ENCODE data around the gene AKAP12.
A peak's percentile ranks its signal among the peaks of the same experiment; 100 is the strongest.

The AKAP12 gene

DNA sequence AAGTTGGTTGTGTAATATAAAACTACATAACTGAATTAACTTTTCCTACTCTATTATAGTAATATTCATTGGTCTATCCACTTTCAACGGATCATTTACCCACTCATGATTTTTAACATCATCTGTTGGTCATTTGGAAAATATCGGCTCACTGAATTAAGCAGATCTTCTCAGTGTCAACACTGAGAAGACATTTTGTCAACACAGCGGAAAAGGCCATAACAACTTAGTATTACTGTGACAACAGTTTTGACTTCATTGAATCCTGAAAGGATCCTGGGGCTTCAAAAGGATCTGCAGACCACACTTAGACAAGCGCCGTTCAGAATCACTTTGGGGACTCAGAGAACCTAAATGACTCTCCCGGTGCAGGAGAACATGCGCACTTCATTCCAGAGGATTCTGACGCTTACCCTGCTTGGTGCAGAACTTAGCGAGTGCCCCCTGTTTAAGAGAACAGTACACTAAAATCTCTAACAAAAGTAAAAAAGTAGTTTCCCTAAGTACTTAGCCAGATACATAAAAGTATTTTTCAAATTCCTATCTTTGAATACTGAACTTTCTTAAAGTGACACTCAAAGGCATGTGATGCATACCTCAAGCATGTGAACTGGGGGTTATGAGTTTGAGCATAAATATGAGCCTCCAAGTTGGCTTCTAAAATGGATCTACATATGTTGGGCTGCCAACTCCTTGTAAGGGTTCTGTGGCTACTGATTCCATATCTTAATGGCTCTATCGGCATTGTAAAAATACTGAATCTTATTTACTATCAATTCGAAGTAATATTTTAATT, 147.6 kb downstream of the AKAP12 start:
- DNase-seq: no peak

DNA sequence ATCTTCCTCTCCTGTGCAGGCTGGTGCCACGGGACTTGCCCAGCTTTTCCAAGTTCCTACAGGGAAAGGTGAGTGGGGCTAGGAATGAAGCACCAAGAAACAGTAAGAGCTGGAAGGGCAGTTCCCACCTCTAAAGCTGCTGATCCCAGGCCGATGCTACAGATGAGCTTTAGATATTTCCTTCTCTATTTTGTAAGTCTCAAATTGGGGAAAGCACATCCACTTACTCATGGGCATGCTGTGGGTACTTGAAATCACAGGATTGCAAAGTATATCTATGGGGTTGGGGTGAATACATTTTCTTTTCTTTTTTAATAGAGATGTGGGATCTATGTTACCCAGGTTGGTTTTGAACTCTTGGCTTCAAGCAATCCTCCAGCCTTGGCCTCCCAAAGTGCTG, 148.5 kb downstream of the AKAP12 start:
- DNase-seq: no peak

DNA sequence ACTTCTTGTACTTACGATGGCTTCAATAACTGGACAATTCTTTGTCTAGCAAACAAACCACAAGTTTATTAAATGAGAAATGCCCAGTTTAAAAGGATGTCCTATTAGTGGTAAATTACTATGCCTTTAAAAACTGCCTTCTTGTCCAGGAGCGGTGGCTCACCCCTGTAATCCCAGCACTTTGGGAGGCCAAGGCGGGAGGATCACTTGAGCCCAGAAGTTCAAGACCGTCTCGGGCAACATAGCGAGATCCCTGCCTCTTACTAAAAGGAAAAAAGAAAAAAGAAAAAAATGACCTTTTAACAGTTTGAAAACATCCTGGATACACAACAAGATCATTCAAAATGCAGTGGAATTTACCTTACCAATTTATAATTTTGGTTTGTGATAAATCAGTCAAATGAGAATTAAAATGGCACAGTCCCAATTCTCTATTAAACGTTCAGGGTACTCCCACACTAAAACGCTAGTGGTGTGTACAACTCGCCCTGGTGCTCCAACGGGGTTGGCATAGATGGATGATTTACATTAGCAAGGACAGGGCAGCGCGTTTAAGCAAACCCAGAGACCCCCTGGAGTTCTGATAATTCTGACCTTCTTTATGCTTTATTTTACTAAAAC, 149.3 kb downstream of the AKAP12 start:
- peak in 1 of 2 donors; percentile 38 for DNase-seq

DNA sequence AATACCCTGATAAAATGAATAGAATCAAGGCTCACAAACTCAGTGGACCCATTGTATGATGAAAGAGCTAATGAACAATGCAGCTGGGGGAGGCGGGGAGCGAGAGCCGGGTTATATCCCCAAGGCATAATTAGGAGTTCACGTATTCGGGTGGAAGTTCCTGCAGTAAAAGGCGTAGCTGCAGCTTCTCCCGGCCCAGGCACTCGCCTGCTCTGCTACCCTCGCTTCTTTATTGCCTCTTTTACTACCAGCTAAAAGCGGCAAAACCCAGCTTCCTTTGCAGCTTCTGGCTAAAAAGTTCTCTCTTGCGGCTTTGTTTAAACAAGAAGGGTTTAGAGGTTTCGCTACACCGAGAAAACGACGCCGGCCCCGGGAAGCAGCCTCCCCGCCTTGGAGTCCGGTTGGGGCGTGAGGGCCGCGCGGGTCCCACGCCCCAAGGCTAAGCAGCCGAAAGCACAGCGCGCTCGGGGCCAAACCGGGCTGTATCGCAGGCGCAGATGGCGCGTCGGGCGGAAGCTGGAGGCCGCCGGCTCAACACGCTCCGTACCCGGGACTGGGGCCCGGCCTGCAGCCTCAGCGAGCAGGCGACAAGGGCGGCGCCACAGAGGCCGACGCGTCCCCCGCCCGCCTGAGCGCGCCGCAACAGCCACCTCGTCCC, 150.0 kb downstream of the AKAP12 start:
- no peak for DNase-seq

DNA sequence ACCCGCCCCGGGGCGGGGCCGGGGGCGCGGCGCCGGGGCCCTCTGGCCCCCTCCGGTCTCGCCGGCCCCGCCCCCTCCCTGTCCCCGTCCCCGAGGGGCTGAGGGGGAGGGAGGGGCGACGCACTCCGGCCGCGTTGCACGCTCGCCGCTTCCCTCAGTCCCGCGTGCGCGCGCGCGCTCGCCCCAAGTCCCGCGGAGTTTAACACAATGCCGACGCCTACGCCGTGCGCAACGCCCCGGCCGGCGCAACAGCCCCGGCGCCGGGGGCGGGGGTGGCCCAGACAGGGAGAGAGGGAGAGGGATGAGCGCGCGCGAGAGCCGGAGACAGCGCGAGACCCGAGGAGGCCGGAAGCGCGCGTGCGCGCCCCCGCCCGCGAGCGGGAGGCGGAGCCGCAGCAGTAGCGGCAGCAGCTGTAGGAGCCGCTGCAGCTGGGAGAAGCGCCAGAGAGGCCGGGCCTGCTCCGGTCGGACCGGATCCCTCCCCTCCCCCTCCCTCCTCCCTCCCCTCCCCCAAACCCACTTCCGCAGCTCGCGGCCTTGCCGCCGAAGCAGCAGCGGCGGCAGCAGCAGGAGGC, 150.6 kb downstream of the AKAP12 start:
- DNase-seq: peak; percentile 98 to 99

DNA sequence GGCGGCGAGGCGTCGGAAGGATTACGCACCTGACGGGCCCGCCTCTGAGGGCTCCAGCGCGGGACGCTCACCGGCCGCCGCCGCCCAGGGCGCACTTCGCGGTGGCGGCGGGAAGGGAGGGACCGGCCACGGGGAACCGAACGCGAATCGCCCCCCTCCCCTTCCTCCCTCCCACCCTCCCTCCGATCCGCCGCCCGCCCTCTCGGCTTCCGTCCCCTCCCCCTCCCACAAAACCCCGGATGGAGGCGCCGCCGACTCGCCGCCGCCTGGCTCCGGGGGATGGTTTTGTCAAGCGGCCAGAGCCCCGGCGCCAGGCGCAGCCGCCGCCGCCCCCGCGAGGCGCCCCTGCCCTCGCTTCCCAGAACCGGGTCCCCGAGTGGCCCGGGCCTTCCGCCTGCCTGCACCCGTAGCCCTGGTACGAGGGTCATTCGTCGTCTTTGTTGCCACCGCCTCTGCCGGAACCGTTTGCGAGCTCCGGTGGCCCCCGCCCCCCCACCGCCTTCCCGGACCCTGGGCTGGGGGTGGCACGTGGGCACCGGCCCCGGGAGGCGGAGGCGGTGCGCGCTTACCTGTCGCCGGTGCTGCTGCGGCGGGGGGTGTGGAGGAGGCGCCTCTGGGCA, 151.2 kb downstream of the AKAP12 start:
- DNase-seq: peak in 1 of 2 donors; percentile 88

DNA sequence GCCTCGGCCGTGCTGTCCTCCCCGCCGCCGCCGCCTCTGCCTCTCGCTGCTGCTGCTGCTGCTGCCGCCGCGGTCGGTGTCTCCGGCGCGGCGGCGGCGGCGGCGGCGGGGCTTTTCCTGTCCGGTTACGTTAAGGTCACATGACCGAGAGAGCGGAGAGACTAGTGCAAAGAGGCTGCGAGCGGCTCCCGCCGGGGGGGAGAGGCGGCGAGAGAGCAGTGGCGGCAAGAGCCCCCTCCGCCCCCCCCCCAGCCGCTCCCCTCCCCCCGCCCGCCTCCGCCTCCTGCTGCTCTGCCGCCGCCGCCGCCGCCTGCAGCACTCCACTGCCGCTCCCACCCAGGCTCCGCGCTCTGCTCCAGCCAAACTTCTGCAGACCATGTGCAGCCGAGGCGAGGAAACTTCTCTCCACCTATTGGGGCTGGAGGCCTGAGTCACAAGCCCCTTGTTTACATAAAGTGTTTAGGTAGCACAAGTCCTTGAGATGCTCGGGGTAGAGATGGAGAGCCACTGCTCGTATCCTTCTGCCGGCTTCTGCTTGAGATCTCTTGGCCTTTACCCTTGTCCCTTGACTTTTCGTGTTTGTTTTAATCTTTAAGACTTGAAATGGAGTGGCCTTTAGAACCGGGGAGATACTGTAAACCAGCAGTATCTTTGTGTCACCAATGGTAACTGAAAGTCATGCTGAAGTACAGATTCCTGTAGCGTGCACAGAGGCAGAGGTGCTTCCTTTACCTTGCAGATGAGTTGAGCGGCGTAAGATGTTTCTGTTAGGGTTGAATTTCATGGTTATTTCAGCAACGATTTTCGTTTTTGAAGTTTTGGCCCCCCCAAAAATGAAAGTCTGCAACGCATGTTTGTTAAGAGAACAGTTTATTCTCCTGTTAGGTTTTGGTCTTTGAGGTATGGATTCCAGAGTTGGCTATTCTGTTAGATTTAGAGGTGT, 152.0 kb downstream of the AKAP12 start, which contains the start of gene ZBTB2:
Gene ZBTB2, minus strand, starts transcription at position 89 of the 943 bp plus-strand sequence. CDS start 17,922 bp downstream, outside the sequence.
- peak; percentile 79 to 84 for DNase-seq

GRCh38 chr6:151392427-151392826, 152.7 kb downstream of the AKAP12 start:
- DNase-seq: no peak

- no peak for DNase-seq
Measured at GRCh38 chr6:151393410-151393809, 153.6 kb downstream of the AKAP12 start.

DNA sequence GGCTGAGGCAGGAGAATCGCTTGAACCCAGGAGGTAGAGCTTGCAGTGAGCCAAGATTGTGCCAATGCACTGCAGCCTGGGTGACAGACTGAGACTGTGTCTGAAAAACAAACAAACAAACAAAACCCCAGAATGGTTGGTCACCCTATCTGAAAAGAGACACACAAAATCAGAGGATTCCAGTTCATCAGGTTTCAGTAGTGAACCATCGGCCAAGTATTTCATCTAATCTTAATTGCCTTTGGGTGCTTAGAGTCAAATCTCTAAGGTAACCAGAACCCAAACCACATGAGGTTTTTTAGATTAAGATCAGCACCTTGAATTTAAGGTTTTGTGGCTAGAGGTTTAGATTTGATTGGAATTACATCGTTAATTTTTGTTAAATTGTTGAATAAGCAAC, 159.9 kb downstream of the AKAP12 start:
- DNase-seq: no peak

DNA sequence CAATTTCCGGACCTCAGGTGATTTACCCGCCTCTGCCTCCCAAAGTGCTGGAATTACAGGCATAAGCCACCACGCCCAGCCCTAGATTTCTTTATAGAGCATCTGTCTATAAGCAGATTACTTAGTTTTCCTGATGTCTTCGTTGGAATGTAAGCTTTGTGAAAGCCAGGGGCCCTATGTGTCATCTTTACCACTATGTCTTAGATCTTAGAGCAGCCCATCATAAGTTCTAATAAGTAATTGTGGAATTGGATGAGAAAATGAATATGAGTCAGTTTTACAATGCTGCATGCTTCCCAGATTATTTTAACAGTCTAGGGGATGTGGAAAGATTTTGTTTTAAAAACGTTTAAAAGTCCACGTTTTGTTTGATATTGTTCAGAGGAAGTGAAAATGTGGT, 160.7 kb downstream of the AKAP12 start:
- DNase-seq: no peak

GRCh38 chr6:151402228-151402627, 162.5 kb downstream of the AKAP12 start:
- DNase-seq: no peak

DNA sequence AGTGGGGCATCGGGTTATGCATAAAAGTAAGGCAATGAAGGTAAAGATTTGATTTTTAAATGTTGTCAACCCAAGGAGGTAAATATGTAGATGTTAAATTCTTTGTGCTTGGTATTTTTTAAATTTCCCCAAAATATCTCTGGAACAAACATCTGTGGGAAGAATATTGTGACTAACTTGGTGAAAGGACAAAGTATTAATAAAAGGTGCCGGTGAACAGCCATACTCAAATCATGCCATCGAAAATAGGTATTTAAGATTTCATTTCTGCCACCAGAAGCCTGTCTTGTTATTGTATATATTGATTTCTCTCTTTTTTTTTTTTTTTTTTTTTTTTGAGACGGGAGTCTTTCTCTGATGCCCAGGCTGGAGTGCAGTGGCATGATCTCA, 164.1 kb downstream of the AKAP12 start:
- DNase-seq: no peak

Measured in CD4-positive, alpha-beta T cell treated with Interleukin-4 for 1 hour (primary cell).